ENCODE data around the gene IMMP2L.

IMMP2L gene

DNA sequence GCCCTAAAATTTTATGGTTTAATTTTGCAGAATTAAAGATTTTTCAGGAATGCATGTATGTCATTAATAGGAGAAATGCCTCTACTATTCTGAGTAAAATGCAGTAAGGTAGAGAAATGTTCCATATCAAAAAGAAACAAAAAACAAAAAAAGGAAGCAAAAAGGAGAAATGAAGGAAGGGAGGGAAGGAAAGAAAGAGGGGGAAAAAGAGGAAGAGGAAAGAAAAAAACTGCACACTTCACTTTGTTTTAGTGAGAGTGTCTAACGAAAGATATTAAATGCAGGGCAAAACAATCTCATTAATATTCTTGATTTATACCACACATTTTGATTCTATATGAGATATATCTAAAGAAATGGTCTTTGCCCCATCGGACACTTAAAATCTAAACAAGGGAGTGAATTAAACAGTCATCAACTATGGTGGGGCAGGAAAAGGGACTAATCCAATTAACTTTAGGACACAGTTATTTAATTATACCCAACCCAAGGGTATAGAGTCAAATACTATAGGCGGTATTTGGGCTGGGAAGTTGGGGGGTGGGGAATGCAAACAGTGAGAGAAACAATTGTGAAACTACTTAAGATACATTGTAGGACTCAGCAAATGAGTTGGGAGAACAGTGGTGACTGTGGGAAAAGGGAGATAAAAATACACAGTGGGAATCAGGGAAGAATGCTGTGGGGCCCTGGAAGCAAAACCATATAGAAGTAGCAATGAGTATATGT, 27.0 kb downstream of the IMMP2L start:
- no peak for TF ChIP-seq JUND (IDR thresholded peaks at IDR 0.05; ENCODE audit: low read depth)
- in situ Hi-C loops (cut with HindIII; ENCODE audit: low pct_unique_long_range_greater_than_20kb, low sequenced_read_pairs): no loop called here
- DNase-seq (ENCODE audit: low read depth in 1 of 2, low spot score in 1 of 2): no peak

DNA sequence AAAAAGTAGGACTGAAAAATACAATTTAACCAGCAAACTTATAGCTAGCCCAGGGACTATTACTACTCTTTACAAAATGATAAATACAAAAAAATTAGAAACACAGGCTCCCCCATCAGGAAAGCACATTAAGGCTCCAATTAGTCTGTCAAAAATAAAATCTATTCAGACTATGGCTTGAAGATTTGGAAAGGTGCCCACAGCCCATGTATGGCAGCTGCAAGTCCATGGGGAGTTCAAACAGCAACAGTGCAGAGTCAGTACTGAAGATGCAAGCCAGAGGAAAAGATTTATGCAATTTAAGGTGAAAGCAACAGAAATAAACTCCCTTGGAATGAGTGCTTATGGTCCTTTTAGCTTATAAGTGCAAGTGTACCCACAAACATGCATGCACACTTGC, 29.7 kb downstream of the IMMP2L start:
- no peak for TF ChIP-seq JUND (IDR thresholded peaks at IDR 0.05; ENCODE audit: low read depth)
- in situ Hi-C loops (cut with HindIII; ENCODE audit: low pct_unique_long_range_greater_than_20kb, low sequenced_read_pairs): no loop called here
- no peak for DNase-seq (ENCODE audit: low read depth in 1 of 2, low spot score in 1 of 2)

DNA sequence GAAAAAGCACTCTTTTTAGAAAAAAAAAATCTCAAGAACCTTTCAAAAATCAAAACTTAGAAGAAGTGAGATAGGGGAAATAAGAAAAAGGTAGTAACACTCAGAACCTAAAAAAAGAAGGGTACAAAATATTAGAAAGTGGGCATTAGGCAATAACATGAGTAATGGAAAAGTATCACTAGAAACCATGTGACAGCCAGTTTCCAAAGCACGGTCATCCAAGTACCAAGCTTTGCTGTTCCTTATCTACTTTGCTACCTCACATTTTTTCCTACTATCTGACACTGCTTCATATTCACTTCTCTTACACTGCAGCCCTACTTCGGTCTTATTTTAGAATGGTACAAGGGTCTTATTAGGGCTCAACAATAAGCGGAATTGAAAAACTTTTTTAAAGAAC, 30.3 kb downstream of the IMMP2L start:
- in situ Hi-C loops (cut with HindIII; ENCODE audit: low pct_unique_long_range_greater_than_20kb, low sequenced_read_pairs): no loop called here
- DNase-seq (ENCODE audit: low read depth in 1 of 2, low spot score in 1 of 2): no peak
- no peak for TF ChIP-seq JUND (IDR thresholded peaks at IDR 0.05; ENCODE audit: low read depth)

DNA sequence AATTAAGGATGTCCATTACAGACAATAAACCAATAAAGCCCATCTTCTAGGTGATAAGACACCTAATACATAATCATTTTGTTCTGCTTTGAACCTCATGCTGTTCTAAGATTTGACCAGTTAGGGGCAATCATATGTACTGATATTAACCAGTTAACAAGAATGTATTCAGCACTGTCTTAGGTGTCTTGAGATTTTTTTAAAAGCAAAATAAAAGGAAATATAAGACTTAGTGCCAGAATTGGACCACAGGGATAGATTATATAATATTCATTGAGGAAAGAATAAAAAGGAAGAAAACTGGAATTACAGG, 32.0 kb downstream of the IMMP2L start:
- no peak for DNase-seq (ENCODE audit: low read depth in 1 of 2, low spot score in 1 of 2)
- in situ Hi-C loops (cut with HindIII; ENCODE audit: low pct_unique_long_range_greater_than_20kb, low sequenced_read_pairs): no loop called here
- no peak for TF ChIP-seq JUND (IDR thresholded peaks at IDR 0.05; ENCODE audit: low read depth)

DNA sequence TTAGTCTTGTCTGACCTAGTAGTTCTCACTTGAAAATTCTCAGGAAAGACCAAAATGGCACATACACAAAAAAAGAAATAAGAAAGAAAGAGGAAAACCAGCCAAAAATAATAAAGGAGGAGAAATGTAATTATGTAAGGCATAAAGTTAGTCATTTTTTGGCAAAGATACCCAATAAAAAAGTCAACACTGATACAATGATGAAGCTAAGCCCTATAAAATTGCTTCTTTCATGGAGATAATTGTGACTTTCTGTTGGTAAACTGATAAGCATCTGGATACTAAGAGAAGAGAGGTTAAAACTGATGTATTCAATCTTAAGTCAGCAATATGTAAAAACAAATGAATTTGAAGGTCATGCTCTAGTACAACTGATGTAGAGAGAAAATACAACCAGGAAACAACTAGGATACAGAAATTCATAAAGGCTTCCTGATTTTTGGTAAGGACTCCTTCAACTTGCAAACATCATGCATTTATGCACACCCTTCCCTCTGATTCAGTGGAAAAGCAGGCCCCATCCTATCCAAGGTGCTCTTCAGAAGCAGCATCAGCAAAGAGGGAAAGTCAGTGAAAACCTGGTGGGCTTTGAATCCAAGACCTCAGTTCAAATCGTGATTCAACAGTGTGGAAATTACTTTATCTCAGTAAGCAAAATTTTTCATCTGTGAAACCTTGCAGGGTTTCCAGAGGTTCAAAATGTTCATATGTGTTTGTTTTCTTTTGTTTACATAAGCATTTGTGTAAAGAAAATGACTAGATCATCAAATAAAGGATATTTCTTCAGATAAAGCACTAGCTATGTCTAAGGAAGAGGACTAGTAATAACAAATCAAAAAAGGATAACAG, 32.6 kb downstream of the IMMP2L start:
- in situ Hi-C loops (cut with HindIII; ENCODE audit: low pct_unique_long_range_greater_than_20kb, low sequenced_read_pairs): no loop called here
- DNase-seq (ENCODE audit: low read depth in 1 of 2, low spot score in 1 of 2): no peak
- no peak for TF ChIP-seq JUND (IDR thresholded peaks at IDR 0.05; ENCODE audit: low read depth)

DNA sequence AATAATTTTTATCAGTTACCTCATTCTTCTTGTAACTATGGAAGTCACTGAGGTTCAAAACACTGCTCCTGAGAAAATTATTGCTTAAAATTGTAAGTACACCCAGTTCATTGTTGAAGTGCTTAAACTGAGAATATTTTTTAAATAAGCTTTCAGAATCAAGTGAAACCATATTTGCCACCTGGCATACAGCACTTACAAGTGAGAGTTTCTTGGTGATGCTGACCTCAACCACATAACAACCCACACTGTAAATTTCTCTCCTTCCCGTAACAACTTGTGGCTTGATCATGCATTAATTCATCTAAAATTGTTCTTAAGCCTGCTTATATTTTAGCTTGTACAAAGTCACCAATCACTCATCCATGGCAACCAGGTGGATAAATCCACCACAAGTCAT, 34.0 kb downstream of the IMMP2L start:
- in situ Hi-C loops (cut with HindIII; ENCODE audit: low pct_unique_long_range_greater_than_20kb, low sequenced_read_pairs): no loop called here
- DNase-seq (ENCODE audit: low read depth in 1 of 2, low spot score in 1 of 2): no peak
- no peak for TF ChIP-seq JUND (IDR thresholded peaks at IDR 0.05; ENCODE audit: low read depth)

DNA sequence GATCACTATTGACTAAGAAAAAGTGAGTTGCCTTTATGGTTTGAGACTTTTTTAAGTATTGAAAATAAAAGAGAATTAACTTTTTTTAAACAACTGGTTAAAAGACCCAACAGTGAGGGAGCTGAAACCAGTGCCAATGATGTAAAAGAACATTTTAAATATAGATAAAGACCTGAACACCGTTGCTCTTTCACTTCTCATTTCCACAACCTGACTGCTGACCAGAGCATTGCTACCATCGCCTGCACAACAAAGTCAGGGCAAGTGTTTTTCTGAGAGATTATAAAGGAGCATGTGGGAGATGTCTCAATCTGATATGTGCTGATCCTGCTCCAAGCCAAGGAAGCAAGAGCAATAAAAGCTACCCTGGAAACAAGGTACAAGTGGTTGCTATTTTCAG, 34.7 kb downstream of the IMMP2L start:
- in situ Hi-C loops (cut with HindIII; ENCODE audit: low pct_unique_long_range_greater_than_20kb, low sequenced_read_pairs): no loop called here
- DNase-seq (ENCODE audit: low read depth in 1 of 2, low spot score in 1 of 2): no peak
- no peak for TF ChIP-seq JUND (IDR thresholded peaks at IDR 0.05; ENCODE audit: low read depth)

DNA sequence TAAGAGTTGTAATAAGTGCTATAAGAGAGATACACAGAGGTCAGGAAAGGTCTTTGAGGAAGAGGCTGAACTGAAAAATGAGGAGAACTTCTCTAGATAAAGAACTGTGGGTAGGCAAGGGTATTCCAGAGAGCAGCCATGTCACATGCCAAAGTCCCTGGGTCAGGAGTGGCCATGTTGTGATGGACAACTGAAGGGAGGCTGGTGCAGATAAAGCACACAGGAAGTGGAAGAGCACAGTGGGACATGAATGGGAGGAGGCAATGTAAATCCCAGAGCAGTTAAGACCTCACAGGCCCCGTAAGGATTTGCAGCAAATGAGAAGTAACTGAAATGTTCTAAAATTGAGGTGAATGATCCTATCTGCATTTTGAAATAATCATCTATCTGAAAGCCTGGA, 37.2 kb downstream of the IMMP2L start:
- in situ Hi-C loops (cut with HindIII; ENCODE audit: low pct_unique_long_range_greater_than_20kb, low sequenced_read_pairs): no loop called here
- TF ChIP-seq JUND (IDR thresholded peaks at IDR 0.05; ENCODE audit: low read depth): no peak
- no peak for DNase-seq (ENCODE audit: low read depth in 1 of 2, low spot score in 1 of 2)

DNA sequence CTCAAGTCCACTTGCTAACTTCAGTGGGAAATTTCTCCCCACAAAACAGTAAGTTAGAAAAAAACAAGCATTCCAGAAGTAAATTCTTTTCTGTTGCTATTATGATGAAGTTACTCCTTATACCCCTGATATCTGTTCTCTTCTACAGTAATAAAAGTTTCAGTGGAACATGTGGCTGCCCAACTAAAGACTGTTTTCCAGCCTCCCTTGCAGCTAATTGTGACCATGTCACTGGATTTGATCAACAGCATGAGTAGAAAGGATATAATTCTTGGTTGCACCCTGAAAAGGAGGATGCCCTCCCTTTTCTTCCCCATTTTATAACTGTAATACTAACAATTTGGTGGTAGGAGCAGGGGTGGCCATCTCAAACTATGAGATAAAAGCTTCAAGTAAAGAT, 40.6 kb downstream of the IMMP2L start:
- no peak for TF ChIP-seq JUND (IDR thresholded peaks at IDR 0.05; ENCODE audit: low read depth)
- in situ Hi-C loops (cut with HindIII; ENCODE audit: low pct_unique_long_range_greater_than_20kb, low sequenced_read_pairs): no loop called here
- DNase-seq (ENCODE audit: low read depth in 1 of 2, low spot score in 1 of 2): no peak

DNA sequence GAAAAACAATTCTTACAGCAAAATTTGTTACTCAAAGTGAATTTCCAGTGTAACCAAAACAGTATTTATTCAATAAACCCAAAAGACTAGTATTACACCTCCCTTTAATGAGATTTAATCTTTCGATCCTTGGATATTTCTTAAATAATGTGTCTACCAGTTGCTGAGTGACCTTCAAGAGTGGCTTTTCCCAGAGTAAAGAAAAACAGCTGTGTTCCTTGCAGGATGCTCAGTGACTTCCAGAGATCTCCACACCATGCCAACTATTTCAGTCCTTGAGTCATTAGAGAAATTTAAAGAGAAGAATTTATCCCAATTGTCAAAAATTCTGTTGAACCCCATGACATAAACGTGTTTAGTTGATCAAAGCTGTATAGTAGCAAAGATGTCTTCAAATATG, 44.0 kb downstream of the IMMP2L start:
- in situ Hi-C loops (cut with HindIII; ENCODE audit: low pct_unique_long_range_greater_than_20kb, low sequenced_read_pairs): no loop called here
- no peak for DNase-seq (ENCODE audit: low read depth in 1 of 2, low spot score in 1 of 2)
- TF ChIP-seq JUND (IDR thresholded peaks at IDR 0.05; ENCODE audit: low read depth): no peak

DNA sequence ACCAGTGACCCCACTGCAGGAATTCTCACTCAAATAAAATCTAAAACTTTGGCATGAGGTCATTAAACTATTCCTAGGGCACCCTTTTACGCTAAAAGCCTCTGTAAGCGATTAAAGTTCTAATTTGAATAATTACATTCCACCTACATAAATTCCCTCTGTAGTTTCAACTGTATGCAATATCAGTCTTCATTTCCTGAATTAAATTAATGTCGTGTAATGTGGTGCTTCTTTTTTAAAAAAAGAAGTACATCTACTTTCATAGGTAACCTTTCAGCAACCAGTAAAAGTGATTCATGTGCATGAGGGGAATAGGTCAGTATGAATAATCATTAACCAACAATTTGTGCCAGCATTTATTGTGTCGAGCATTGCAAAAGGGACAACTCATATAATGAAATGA, 44.7 kb downstream of the IMMP2L start:
- in situ Hi-C loops (cut with HindIII; ENCODE audit: low pct_unique_long_range_greater_than_20kb, low sequenced_read_pairs): no loop called here
- TF ChIP-seq JUND (IDR thresholded peaks at IDR 0.05; ENCODE audit: low read depth): no peak
- DNase-seq (ENCODE audit: low read depth in 1 of 2, low spot score in 1 of 2): no peak

DNA sequence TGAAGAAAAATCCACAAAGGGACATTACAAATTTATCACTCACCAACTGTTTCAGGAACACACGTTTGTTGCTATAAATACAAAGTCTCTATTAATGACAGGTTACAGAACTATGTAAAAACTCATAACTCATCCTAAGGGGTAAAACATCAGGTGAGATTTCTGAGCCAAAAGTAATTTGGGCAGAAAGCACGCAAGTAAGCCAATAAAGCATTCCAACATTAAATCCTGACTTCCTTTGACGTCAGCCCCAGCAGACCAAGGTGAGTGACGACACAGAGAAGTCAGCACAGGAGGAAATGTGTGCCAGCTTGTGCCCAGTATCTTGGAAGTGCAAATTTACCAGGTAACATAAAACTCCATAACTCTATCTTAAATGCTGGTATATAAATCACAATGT, 45.7 kb downstream of the IMMP2L start:
- TF ChIP-seq JUND (IDR thresholded peaks at IDR 0.05; ENCODE audit: low read depth): no peak
- in situ Hi-C loops (cut with HindIII; ENCODE audit: low pct_unique_long_range_greater_than_20kb, low sequenced_read_pairs): no loop called here
- no peak for DNase-seq (ENCODE audit: low read depth in 1 of 2, low spot score in 1 of 2)

DNA sequence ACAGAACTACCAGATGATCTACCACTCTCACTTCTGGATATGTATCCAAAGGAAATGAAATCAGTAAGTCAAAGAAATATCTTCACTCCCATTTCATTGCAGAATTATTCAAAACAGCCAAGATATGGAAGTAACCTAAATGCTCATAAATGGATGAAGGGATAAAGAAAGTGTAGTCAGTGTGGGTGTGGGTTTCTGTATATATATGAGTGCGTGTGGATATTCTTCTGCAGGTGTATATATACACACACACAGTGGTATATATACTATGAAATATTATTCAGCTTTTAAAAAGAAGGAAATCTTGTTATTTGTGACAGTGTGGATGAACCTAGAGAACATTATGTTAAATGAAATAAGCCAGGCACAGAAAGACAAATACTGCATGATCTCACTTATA, 48.7 kb downstream of the IMMP2L start:
- DNase-seq (ENCODE audit: low read depth in 1 of 2, low spot score in 1 of 2): no peak
- TF ChIP-seq JUND (IDR thresholded peaks at IDR 0.05; ENCODE audit: low read depth): no peak
- in situ Hi-C loops (cut with HindIII; ENCODE audit: low pct_unique_long_range_greater_than_20kb, low sequenced_read_pairs): no loop called here
